ENCODE measurements around the gene RNF224. TPM values are rescaled to one million over a fixed set of nuclear protein-coding genes. Genes with fewer than 3 reads are reported as not detected.

Gene RNF224
- total and polyA plus RNA-seq, 2 experiments from 2014 or later = 0.63 TPM; not detected in 1

GRCh38 chr9:137217276-137218211, 9.8 kb upstream of the RNF224 start:
- no peak overlapping the region for H3K27ac Mint-ChIP-seq
- H3K27me3 ChIP-seq (ENCODE audit: insufficient read depth) = peaks cover 3% of the 10 kb centered on the region; the same call in 1 of the 2 replicates
- H3K36me3 Mint-ChIP-seq (ENCODE audit: low read depth) = no peaks in the 10 kb centered on the region; the same call in 1 of the 3 replicates
- ATAC-seq (peak; percentile 66), DNase-seq (ENCODE audit: low spot score) (peak; percentile 89)
- H2AFZ ChIP-seq = no peak overlapping the region
- H3K79me2 ChIP-seq (replicated peaks; ENCODE audit: insufficient read depth) = no peaks in the 10 kb centered on the region
- peaks cover 7% of the 10 kb centered on the region; the same call in 2 of the 3 replicates for H3K4me1 Mint-ChIP-seq
- H3K4me3 ChIP-seq = no peak overlapping the region
- H3K27me3 Mint-ChIP-seq (ENCODE audit: insufficient read depth, low read depth, poor library complexity) = no peaks in the 10 kb centered on the region
- H3K4me3 Mint-ChIP-seq = peak overlapping the region; percentile 39; the same call in 1 of the 3 replicates
- H3K4me2 ChIP-seq = 0 out of 2 replicates have a peak overlapping the region, but pooled peaks have one; percentile 38
- H3K36me3 ChIP-seq (ENCODE audit: insufficient read depth) = no peaks in the 10 kb centered on the region
- 0 out of 2 replicates have a peak, but pooled peaks cover 3% of the 10 kb centered on the region for H3K4me1 ChIP-seq (ENCODE audit: insufficient read depth)
- no peaks in the 10 kb centered on the region for H3K9me2 ChIP-seq (ENCODE audit: insufficient read depth)
- 0 out of 2 replicates have a peak overlapping the region, but pooled peaks have one; percentile 32 for H3K27ac ChIP-seq (ENCODE audit: low read depth)
- no peaks in the 10 kb centered on the region for H3K9me3 Mint-ChIP-seq
- TF ChIP-seq POLR2AphosphoS5 (IDR thresholded peaks at IDR 0.05; ENCODE audit: low read depth) (peak; percentile 30; the same call in 1 of the 2 replicates), EZH2phosphoT487 (IDR thresholded peaks at IDR 0.05; ENCODE audit: unreplicated experiment) (no peak)
- 0 out of 2 replicates have a peak, but pooled peaks cover 3% of the 10 kb centered on the region for H3F3A ChIP-seq (replicated peaks; ENCODE audit: low read depth)
- no peaks in the 10 kb centered on the region; the same call in 1 of the 2 replicates for H4K20me1 ChIP-seq (replicated peaks; ENCODE audit: insufficient read depth)

GRCh38 chr9:137218212-137218753, 9.0 kb upstream of the RNF224 start:
- no peaks in the 10 kb centered on the region; the same call in 1 of the 2 replicates for H4K20me1 ChIP-seq (replicated peaks; ENCODE audit: insufficient read depth)
- no peaks in the 10 kb centered on the region for H3K9me2 ChIP-seq (ENCODE audit: insufficient read depth)
- no peak overlapping the region for H3K27ac ChIP-seq (ENCODE audit: low read depth)
- no peak overlapping the region for H3K4me3 Mint-ChIP-seq
- H3K27me3 Mint-ChIP-seq (ENCODE audit: insufficient read depth, low read depth, poor library complexity) = no peaks in the 10 kb centered on the region
- H3K4me1 Mint-ChIP-seq = peaks cover 7% of the 10 kb centered on the region; the same call in 2 of the 3 replicates
- H3K27me3 ChIP-seq (ENCODE audit: insufficient read depth) = peaks cover 9% of the 10 kb centered on the region; the same call in 1 of the 2 replicates
- no peak overlapping the region for H3K4me3 ChIP-seq
- DNase-seq (ENCODE audit: low spot score) = no peak
- no peaks in the 10 kb centered on the region; the same call in 2 of the 3 replicates for H3K36me3 Mint-ChIP-seq (ENCODE audit: low read depth)
- no peak overlapping the region for H2AFZ ChIP-seq
- no peak overlapping the region for H3K4me2 ChIP-seq
- peaks cover 3% of the 10 kb centered on the region; the same call in 1 of the 2 replicates for H3K4me1 ChIP-seq (ENCODE audit: insufficient read depth)
- no peaks in the 10 kb centered on the region for H3K9me3 Mint-ChIP-seq
- no peak for ATAC-seq
- 0 out of 2 replicates have a peak, but pooled peaks cover 3% of the 10 kb centered on the region for H3F3A ChIP-seq (replicated peaks; ENCODE audit: low read depth)
- H3K36me3 ChIP-seq (ENCODE audit: insufficient read depth) = no peaks in the 10 kb centered on the region
- H3K79me2 ChIP-seq (replicated peaks; ENCODE audit: insufficient read depth) = no peaks in the 10 kb centered on the region
- H3K27ac Mint-ChIP-seq = no peak overlapping the region; the same call in 1 of the 2 replicates
- TF ChIP-seq CTCF (conservative IDR thresholded peaks at IDR 0.05; ENCODE audit: low read depth in 2 of 2) (no peak), CREB1 (CRISPR knock-in tag; IDR thresholded peaks at IDR 0.05; ENCODE audit: low read depth) (no peak), ZNF114 (CRISPR knock-in tag; IDR thresholded peaks at IDR 0.05) (no peak), JUNB (IDR thresholded peaks at IDR 0.05; ENCODE audit: unreplicated experiment) (no peak), ETS1 (IDR thresholded peaks at IDR 0.05) (no peak), REST (IDR thresholded peaks at IDR 0.05; ENCODE audit: unreplicated experiment) (no peak), ZNF331 (CRISPR knock-in tag; IDR thresholded peaks at IDR 0.05; ENCODE audit: low read depth) (no peak)
